Measurements from ENCODE around the gene HLA-F.

The HLA-F gene

DNA sequence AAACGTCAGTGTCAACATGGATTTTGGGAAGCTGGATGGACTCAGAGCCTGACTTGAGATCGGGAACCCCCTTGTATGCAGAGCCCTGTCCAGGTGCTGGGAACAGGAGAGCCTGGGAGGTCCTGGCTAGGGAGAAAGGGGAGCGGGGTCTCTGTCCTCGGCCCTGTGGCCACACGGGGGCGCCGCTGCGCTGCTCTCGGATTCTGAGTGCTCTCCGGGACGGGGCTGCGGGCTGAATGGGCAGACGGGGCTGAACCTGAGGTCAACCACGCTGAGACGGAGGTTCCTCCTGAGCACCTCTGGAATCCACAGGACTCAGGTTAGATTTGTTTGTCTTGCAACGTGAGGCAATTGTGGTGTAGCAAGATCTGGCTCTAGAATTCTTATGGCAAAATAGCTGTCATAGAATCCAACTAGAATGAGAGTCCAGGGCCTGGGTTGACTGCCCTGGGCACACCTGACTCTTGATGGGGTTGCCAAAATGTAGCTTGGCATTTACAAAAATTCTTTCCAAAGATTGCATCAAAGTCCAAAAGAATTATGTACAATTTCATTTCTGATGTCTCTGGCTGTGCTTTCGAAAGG is 20.6 kb upstream of the HLA-F start:
- Histone ChIP-seq H3K4me1 (ENCODE audit: insufficient read depth, low read length) (no peaks in the 10 kb centered on the region), H4K20me1 (ENCODE audit: insufficient read depth, low read length) (0 out of 2 replicates have a peak, but pooled peaks cover 2% of the 10 kb centered on the region), H3K9ac (ENCODE audit: low read depth, low read length) (no peak overlapping the region), H3K36me3 (ENCODE audit: insufficient read depth, low read length) (no peaks in the 10 kb centered on the region), H2AFZ (ENCODE audit: low read depth, low read length) (no peak overlapping the region), H3K9me3 (ENCODE audit: insufficient read depth, low read length, severe bottlenecking) (no peaks in the 10 kb centered on the region), H3K79me2 (ENCODE audit: insufficient read depth, low read length) (no peaks in the 10 kb centered on the region), H3K27ac (ENCODE audit: low read length) (no peak overlapping the region), H3K27me3 (ENCODE audit: insufficient read depth, low read length, poor library complexity) (peaks cover 20% of the 10 kb centered on the region), H3K4me2 (ENCODE audit: insufficient read depth, low read length) (no peak overlapping the region), H3K4me3 (ENCODE audit: low read depth in 1 of 2, low read length in 2 of 2) (no peak overlapping the region)
- ATAC-seq (ENCODE audit: insufficient read depth, low read depth) (peak; percentile 66), DNase-seq (peak; percentile 42)
- TF ChIP-seq EZH2 (IDR thresholded peaks at IDR 0.05; ENCODE audit: borderline replicate concordance, low read depth, low read length, severe bottlenecking) = no peak
- TF ChIP-seq, protein P1, sequence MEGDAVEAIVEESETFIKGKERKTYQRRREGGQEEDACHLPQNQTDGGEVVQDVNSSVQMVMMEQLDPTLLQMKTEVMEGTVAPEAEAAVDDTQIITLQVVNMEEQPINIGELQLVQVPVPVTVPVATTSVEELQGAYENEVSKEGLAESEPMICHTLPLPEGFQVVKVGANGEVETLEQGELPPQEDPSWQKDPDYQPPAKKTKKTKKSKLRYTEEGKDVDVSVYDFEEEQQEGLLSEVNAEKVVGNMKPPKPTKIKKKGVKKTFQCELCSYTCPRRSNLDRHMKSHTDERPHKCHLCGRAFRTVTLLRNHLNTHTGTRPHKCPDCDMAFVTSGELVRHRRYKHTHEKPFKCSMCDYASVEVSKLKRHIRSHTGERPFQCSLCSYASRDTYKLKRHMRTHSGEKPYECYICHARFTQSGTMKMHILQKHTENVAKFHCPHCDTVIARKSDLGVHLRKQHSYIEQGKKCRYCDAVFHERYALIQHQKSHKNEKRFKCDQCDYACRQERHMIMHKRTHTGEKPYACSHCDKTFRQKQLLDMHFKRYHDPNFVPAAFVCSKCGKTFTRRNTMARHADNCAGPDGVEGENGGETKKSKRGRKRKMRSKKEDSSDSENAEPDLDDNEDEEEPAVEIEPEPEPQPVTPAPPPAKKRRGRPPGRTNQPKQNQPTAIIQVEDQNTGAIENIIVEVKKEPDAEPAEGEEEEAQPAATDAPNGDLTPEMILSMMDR (IDR thresholded peaks at IDR 0.05; ENCODE audit: borderline replicate concordance, extremely low read depth, low read length, poor library complexity, severe bottlenecking) = peak; percentile 68

DNA sequence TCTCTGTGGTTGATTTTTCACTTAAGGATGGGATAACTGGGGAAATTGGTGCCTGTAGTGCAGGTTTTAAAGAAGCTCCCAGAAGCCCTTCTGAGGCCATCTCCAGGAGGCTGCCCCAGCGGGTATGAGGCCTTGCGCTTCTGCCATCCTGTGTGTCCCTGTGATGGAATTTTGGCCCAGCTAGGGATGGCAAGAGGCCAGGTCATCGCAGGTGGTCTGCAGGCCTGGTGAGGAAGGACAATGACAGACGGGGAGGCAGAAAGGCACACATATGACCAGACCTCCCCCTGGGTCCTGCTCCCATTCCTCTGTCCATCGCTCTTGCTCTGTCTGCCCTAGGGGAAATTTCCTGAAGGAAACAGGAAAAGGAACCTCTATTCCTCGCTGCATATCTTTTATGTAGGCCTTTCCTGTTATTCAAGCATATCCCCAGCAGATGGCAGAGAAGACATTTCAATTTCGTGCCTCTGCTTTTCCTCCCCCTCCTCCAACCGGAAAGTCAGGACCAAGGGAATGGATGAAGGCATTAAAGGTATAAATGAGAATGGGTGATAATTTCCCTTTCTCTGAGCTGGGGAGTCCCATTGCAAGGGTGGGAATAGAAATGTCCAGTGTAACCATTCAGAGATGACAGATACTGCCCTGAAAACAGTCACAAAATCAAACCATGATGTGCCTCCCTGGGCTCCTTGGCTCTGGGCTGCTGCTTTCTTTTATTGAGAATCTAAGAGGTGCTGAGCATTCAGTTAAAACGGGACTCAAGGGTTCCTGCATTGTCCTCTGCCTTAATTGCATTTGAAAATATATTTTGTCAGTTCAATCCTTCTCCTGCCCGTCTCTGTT is 17.6 kb upstream of the HLA-F start:
- H3K27ac ChIP-seq (ENCODE audit: low read length) = no peak overlapping the region
- peaks cover 18% of the 10 kb centered on the region for H3K27me3 ChIP-seq (ENCODE audit: insufficient read depth, low read length, poor library complexity)
- no peak overlapping the region for H3K9ac ChIP-seq (ENCODE audit: low read depth, low read length)
- no peak for TF ChIP-seq EZH2 (IDR thresholded peaks at IDR 0.05; ENCODE audit: borderline replicate concordance, low read depth, low read length, severe bottlenecking)
- TF ChIP-seq, protein P1 (IDR thresholded peaks at IDR 0.05; ENCODE audit: borderline replicate concordance, extremely low read depth, low read length, poor library complexity, severe bottlenecking) = peak; percentile 69
- 0 out of 2 replicates have a peak, but pooled peaks cover 6% of the 10 kb centered on the region for H4K20me1 ChIP-seq (ENCODE audit: insufficient read depth, low read length)
- ATAC-seq (ENCODE audit: insufficient read depth, low read depth) = no peak
- H3K36me3 ChIP-seq (ENCODE audit: insufficient read depth, low read length) = no peaks in the 10 kb centered on the region
- no peaks in the 10 kb centered on the region for H3K79me2 ChIP-seq (ENCODE audit: insufficient read depth, low read length)
- no peak overlapping the region for H3K4me2 ChIP-seq (ENCODE audit: insufficient read depth, low read length)
- H3K9me3 ChIP-seq (ENCODE audit: insufficient read depth, low read length, severe bottlenecking) = no peaks in the 10 kb centered on the region
- H2AFZ ChIP-seq (ENCODE audit: low read depth, low read length) = no peak overlapping the region
- H3K4me1 ChIP-seq (ENCODE audit: insufficient read depth, low read length) = peaks cover 25% of the 10 kb centered on the region
- peak; percentile 21 for DNase-seq
- no peak overlapping the region for H3K4me3 ChIP-seq (ENCODE audit: low read depth in 1 of 2, low read length in 2 of 2)

DNA sequence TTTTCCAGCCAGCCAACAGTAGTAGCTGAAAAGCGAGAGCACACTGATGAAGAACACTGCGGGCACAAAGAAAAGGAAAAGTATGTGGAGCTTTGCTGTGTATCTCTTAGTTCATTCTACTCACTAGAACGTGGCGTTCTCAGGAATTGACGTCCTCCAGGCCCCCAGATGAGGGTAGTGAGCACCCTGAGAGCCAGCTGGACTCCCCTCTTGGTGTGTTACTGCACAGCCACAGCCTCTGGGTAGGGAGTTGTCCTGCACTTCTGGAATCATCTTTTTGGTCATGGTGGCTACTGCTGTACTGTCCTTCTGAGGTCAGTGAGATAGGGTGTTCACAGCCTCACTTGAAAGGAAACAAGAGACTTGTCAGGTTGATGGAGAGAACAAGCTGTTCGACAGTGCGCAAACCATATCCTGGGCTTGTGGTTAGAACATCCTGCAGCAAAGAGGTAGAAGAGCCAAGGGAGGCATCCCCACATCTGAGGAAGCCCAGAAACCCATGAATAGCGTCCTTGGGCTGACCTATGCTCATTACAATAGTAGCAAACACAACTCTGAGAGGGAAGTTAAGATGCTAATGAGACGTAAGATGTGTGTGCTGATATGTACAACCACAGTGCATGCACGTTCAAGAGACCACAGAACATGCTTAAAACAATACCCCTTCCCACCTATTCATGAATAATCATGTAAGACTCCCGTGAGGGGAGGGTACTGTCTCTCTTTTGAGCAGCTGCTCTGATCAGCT is 14.6 kb upstream of the HLA-F start:
- no peak overlapping the region for H3K27ac ChIP-seq (ENCODE audit: low read length)
- ATAC-seq (ENCODE audit: insufficient read depth, low read depth) (peak; percentile 98), DNase-seq (peak; percentile 85)
- 0 out of 2 replicates have a peak, but pooled peaks cover 4% of the 10 kb centered on the region for H4K20me1 ChIP-seq (ENCODE audit: insufficient read depth, low read length)
- peak overlapping the region; percentile 61 for H3K4me2 ChIP-seq (ENCODE audit: insufficient read depth, low read length)
- H3K79me2 ChIP-seq (ENCODE audit: insufficient read depth, low read length) = no peaks in the 10 kb centered on the region
- no peaks in the 10 kb centered on the region for H3K36me3 ChIP-seq (ENCODE audit: insufficient read depth, low read length)
- no peaks in the 10 kb centered on the region for H3K9me3 ChIP-seq (ENCODE audit: insufficient read depth, low read length, severe bottlenecking)
- peaks cover 31% of the 10 kb centered on the region for H3K4me1 ChIP-seq (ENCODE audit: insufficient read depth, low read length)
- no peak overlapping the region for H2AFZ ChIP-seq (ENCODE audit: low read depth, low read length)
- TF ChIP-seq, protein P1 (IDR thresholded peaks at IDR 0.05; ENCODE audit: borderline replicate concordance, extremely low read depth, low read length, poor library complexity, severe bottlenecking) = no peak
- no peak for TF ChIP-seq EZH2 (IDR thresholded peaks at IDR 0.05; ENCODE audit: borderline replicate concordance, low read depth, low read length, severe bottlenecking)
- no peak overlapping the region for H3K9ac ChIP-seq (ENCODE audit: low read depth, low read length)
- peaks cover 12% of the 10 kb centered on the region for H3K27me3 ChIP-seq (ENCODE audit: insufficient read depth, low read length, poor library complexity)
- H3K4me3 ChIP-seq (ENCODE audit: low read depth in 1 of 2, low read length in 2 of 2) = peak overlapping the region in 1 of 2 experiments; percentile 43; a peak in 2 of 4 replicates

Data from DND-41 (cell line).